IPS-NIHi7 (cell line): ENCODE data around the gene C1orf116.
A peak's percentile ranks its signal among the peaks of the same experiment; 100 is the strongest.

Source experiments
- DNase-seq: peaks from one replicate; pipeline ENCODE4 v3.0.0; 2012; ENCODE audit warnings: mixed read lengths; ENCODE audit errors: extremely low spot score

C1orf116 gene

GRCh38 chr1:206998816-206999215 lies 33.7 kb downstream of the C1orf116 start:
- no peak for DNase-seq

GRCh38 chr1:206992790-206993189 lies 39.8 kb downstream of the C1orf116 start:
- DNase-seq = no peak

- DNase-seq = no peak
Measured at GRCh38 chr1:206987873-206988272, 44.7 kb downstream of the C1orf116 start.

- no peak for DNase-seq
Measured at GRCh38 chr1:206986885-206987284, 45.7 kb downstream of the C1orf116 start.

- DNase-seq = no peak
Measured at GRCh38 chr1:206986402-206986801, 46.2 kb downstream of the C1orf116 start.

- DNase-seq = peak; percentile 45
Measured at GRCh38 chr1:206985162-206985749, 47.3 kb downstream of the C1orf116 start.

- DNase-seq = peak; percentile 75
Measured at GRCh38 chr1:206982216-206982615, 50.3 kb downstream of the C1orf116 start.

- DNase-seq = peak; percentile 61
Measured at GRCh38 chr1:206979379-206980043, 53.0 kb downstream of the C1orf116 start.

- no peak for DNase-seq
Measured at GRCh38 chr1:206978259-206978658, 54.3 kb downstream of the C1orf116 start.

- DNase-seq = no peak
Measured at GRCh38 chr1:206975306-206975705, 57.2 kb downstream of the C1orf116 start.

GRCh38 chr1:206974140-206974539 lies 58.4 kb downstream of the C1orf116 start:
- no peak for DNase-seq

- no peak for DNase-seq
Measured at GRCh38 chr1:206972728-206973127, 59.8 kb downstream of the C1orf116 start.

GRCh38 chr1:206971029-206971655 lies 61.4 kb downstream of the C1orf116 start:
- DNase-seq = no peak

GRCh38 chr1:206970446-206970845 lies 62.1 kb downstream of the C1orf116 start, which contains the start of gene FCAMR:
Gene FCAMR, minus strand, starts transcription at chr1:206970460. Its CDS starts 335 bp downstream, at chr1:206970125.
- DNase-seq = no peak

GRCh38 chr1:206969090-206969489 lies 63.5 kb downstream of the C1orf116 start:
- DNase-seq = no peak
